IPS-NIHi7 (cell line): ENCODE measurements around the gene RFX7.

Source experiments
- DNase-seq: peaks from one replicate; pipeline ENCODE4 v3.0.0; 2012; ENCODE audit warnings: mixed read lengths; ENCODE audit errors: extremely low spot score

The RFX7 gene

DNA sequence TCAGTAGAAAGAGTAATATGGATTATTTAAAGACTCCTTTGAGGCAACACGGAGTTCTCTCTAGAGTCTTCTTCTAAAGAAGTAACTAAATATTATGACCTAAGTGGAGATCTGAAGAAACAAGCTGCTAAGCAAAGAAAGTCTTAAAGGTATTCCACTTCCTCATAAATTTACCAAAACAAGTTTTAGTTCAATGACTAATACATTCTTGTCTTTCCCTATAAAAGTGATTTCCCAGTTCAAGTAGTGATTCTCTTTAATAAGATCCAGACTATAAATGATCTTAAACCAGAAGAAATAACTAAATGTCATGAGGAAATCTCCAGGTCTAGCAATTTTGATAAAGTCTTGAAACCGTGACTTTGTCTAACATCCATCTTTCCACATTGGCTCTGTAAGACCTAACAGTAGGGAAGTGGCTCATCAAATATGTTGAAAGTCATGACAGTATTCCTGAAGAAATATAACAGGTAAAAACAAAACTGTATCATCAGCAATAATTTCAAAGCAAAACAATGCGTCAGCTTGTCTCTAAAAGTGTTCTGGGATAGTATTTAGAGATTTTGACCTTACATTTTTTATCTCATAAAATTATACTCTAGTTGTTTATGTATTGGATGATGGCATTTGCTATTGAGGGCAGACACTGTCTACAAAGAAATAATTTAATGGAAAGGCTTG is 198.5 kb downstream of the RFX7 start:
- DNase-seq = no peak

DNA sequence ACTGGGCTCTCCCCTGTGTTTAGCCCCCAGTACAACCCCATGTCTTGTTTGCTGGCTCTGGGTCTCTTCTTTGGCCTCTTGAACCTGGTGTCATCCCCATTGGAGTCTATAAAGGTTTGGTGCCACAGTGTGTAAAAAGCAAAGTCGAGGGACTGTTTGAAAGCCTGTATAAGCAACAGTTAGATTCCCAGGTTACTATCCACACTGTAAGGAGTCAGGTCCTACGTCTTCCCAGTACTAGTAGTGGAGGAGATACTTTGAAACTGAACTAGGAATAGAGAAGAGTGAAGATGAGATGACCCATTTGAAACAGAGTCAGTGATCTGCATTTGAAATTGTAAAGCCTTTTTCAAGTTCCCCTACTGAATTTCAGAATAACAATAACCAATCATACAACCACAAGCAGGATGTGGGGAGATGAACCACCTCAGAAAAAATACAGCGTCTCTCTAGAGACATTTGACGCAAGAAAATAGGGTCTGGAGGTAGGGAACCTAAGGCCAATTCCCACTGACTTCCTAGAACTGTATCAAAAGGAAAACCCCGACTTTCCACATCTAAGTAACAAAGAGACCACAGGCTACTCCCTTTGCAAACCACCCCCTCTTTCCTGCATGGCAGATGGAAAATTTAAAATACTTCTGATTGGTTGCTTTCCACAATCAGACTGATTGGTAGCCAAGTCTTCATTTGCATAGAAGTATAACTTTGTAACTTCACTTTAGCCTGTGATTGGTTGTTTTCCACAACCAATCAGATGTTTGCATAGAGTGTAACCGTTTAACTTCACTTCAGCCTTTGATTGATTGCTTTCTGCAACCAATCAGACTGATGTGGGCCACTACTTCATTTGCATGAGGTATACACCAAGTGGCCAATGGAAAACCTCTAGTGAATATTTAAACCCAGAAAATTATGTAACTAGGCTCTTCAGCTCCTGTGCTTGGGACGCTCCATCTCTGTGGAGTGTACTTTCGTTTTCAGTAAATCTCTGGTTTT is 200.4 kb downstream of the RFX7 start:
- no peak for DNase-seq

DNA sequence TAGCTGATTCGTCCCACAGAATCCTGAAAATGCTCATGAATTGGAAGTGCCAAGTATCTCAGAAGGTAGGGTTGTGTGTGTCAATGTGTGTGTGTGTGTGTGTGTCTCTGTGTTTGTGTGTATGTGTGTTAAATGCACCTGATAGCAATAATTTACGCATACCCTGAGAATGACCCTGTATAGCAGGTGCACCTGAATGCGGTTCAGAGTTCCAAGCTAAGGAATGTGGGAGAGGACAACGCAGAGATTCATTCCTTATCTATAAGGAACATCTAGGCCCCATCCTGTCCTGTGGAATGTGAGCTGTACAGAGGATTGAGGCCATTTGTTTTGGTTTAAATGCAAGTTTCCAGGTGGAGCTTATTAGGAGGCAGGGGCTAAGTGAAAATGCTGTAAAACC is 201.2 kb downstream of the RFX7 start:
- no peak for DNase-seq

DNA sequence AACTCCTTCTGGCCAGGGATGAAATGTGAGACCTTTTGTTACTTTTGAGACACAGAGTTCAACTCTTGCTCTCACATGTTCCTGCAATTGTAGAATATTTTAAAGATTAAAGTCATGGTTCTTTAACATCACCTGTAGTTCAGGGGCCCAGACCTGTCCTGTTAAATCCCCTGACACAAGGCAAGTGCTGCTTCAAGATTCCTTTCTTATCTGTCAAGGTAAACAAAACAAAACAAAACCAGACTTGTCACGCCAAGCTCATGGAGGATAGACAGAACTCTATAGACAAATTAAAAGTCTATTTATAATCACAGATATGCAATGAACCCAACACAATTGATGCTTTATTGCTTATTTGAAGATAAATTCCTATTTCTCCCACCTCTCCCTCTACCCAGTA is 201.6 kb downstream of the RFX7 start:
- no peak for DNase-seq

DNA sequence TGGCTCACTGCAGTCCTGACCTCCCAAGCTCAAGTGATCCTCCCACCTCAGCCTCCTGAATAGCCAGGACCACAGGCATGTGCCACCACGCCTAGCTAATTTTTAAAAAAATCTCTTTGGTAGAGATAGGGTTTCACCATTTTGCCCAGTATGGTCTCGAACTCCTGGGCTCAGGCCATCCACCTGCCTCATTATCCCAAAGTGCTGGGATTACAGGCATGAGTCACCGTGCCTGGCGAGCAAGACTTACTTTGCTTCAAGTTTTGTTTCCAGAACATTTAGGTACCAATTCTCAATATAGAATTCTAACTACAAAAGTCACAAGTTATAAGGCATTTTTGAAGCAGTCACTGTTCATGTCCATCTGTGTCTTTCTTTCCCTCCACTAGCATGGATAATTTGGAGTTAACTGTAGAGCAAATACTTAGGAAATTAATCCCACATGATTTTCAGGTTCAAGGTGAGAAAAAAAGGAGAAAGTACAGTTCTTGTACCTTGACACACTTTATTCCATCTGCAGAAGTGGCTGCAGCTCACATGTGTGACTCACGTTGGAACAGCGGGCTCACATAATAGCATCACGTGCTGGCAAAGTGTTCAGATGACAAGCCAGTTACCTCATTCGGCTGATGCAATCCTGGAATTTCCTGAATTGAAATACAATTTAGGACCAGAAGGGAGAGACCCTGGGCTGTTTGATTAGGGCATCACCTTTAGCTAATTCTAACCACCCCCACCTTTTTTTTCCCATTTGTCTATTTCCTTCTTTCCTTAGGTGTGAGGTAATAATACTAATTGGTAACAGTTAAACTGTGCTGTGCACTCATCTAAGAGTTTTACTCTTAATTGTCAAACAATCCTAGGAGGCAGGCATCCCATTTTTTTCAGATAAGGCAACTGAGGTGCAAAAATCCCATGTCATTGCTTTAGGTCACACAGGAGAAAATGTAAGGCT is 203.3 kb downstream of the RFX7 start:
- DNase-seq = peak; percentile 35

DNA sequence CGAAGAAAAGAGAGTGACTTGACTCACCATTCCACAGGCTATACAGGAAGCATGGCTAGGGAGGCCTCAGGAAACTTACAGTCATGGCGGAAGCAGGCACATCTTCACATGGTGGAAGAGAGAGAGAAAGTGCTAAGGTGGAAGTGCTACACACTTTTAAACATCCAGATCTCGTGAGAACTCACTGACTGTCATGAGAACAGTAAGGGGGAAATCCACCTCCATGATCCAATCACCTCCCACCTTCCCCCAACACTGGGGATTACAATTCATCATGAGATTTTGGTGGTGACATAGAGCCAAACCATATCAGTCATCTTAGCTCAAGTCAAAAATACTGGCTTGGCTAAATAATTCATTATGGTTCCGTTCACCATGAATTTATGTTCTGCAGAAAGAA is 205.0 kb downstream of the RFX7 start:
- DNase-seq = no peak

DNA sequence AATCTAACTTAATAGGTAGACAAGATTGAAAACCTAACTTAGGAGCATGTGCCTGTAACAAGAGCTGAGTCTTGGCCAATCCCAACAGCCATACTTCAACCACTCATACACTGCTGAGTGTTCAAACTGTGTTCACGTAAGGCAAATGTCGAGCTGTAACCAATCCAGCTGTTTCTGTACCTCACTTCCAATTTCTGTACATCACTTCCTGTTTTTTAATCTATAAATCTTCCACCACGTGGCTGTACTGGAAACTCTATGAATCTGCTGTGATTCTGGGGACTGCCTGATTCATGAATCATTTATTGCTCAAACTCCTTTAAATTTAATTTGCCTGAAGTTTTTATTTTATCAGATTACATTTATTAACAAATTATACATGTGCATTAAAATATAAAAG is 205.7 kb downstream of the RFX7 start:
- DNase-seq = no peak
